Hypothalamus (tissue), 51 donors: ENCODE data around the gene ARPC4.
A peak's percentile ranks its signal among the peaks of the same experiment; 100 is the strongest.

Source experiments
- DNase-seq, 51 donors: peaks; one replicate each; lab custom pipeline; 2025; lab: John Stamatoyannopoulos, UW

The ARPC4 gene

GRCh38 chr3:9792405-9793160 lies at the start of gene ARPC4, which contains the start of gene TADA3:
TSS of gene ARPC4 (plus strand) at chr3:9793082. CDS start at chr3:9793122, 40 bp downstream.
TSS of gene TADA3 (minus strand) at chr3:9792473. CDS start at chr3:9791466, 1,007 bp downstream.
- DNase-seq, result peak; percentile 78 to 98 (median 91)

- no peak for DNase-seq
Measured at GRCh38 chr3:9743548-9743947, 49.3 kb upstream of the ARPC4 start.

- no peak for DNase-seq
Measured at GRCh38 chr3:9744162-9744561, 48.7 kb upstream of the ARPC4 start.

- DNase-seq, result no peak
Measured at GRCh38 chr3:9745521-9745920, 47.4 kb upstream of the ARPC4 start.

- peak in 1 of 51 donors; percentile 35 for DNase-seq
Measured at GRCh38 chr3:9746330-9746729, 46.6 kb upstream of the ARPC4 start.

- no peak for DNase-seq
Measured at GRCh38 chr3:9747267-9747666, 45.6 kb upstream of the ARPC4 start.

- no peak for DNase-seq
Measured at GRCh38 chr3:9748031-9748430, 44.9 kb upstream of the ARPC4 start.

- no peak for DNase-seq
Measured at GRCh38 chr3:9749296-9749644, 43.6 kb upstream of the ARPC4 start.

GRCh38 chr3:9749645-9750555 lies 43.0 kb upstream of the ARPC4 start, which contains the start of gene OGG1:
TSS of gene OGG1 (plus strand) at chr3:9749952. CDS start at chr3:9750287, 335 bp downstream.
- peak; percentile 69 to 98 (median 94) for DNase-seq

- no peak for DNase-seq
Measured at GRCh38 chr3:9750556-9751411, 42.1 kb upstream of the ARPC4 start.

GRCh38 chr3:9754678-9755077 lies 38.2 kb upstream of the ARPC4 start:
- no peak for DNase-seq

- no peak for DNase-seq
Measured at GRCh38 chr3:9757427-9757826, 35.5 kb upstream of the ARPC4 start.

- DNase-seq, result no peak
Measured at GRCh38 chr3:9760779-9761505, 31.9 kb upstream of the ARPC4 start.

- DNase-seq, result no peak
Measured at GRCh38 chr3:9761919-9762318, 31.0 kb upstream of the ARPC4 start.

GRCh38 chr3:9762871-9763270 lies 30.0 kb upstream of the ARPC4 start:
- DNase-seq, result no peak

GRCh38 chr3:9765865-9766264 lies 27.0 kb upstream of the ARPC4 start:
- DNase-seq, result no peak

GRCh38 chr3:9767418-9767817 lies 25.5 kb upstream of the ARPC4 start:
- DNase-seq, result no peak

GRCh38 chr3:9768141-9768775 lies 24.6 kb upstream of the ARPC4 start:
- DNase-seq, result peak in 1 of 51 donors; percentile 17

GRCh38 chr3:9769012-9769411 lies 23.9 kb upstream of the ARPC4 start:
- DNase-seq, result no peak
